ENCODE measurements around the gene OLFM1.

GRCh38 chr9:135045928-135046738 is 41.3 kb upstream of the OLFM1 start:
- no peak for TF ChIP-seq POLR2AphosphoS5 (IDR thresholded peaks at IDR 0.05; ENCODE audit: low read depth)
- TF ChIP-seq, protein P1, sequence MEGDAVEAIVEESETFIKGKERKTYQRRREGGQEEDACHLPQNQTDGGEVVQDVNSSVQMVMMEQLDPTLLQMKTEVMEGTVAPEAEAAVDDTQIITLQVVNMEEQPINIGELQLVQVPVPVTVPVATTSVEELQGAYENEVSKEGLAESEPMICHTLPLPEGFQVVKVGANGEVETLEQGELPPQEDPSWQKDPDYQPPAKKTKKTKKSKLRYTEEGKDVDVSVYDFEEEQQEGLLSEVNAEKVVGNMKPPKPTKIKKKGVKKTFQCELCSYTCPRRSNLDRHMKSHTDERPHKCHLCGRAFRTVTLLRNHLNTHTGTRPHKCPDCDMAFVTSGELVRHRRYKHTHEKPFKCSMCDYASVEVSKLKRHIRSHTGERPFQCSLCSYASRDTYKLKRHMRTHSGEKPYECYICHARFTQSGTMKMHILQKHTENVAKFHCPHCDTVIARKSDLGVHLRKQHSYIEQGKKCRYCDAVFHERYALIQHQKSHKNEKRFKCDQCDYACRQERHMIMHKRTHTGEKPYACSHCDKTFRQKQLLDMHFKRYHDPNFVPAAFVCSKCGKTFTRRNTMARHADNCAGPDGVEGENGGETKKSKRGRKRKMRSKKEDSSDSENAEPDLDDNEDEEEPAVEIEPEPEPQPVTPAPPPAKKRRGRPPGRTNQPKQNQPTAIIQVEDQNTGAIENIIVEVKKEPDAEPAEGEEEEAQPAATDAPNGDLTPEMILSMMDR (IDR thresholded peaks at IDR 0.05; ENCODE audit: insufficient read depth, low read length) = no peak
- TF ChIP-seq, protein P2, sequence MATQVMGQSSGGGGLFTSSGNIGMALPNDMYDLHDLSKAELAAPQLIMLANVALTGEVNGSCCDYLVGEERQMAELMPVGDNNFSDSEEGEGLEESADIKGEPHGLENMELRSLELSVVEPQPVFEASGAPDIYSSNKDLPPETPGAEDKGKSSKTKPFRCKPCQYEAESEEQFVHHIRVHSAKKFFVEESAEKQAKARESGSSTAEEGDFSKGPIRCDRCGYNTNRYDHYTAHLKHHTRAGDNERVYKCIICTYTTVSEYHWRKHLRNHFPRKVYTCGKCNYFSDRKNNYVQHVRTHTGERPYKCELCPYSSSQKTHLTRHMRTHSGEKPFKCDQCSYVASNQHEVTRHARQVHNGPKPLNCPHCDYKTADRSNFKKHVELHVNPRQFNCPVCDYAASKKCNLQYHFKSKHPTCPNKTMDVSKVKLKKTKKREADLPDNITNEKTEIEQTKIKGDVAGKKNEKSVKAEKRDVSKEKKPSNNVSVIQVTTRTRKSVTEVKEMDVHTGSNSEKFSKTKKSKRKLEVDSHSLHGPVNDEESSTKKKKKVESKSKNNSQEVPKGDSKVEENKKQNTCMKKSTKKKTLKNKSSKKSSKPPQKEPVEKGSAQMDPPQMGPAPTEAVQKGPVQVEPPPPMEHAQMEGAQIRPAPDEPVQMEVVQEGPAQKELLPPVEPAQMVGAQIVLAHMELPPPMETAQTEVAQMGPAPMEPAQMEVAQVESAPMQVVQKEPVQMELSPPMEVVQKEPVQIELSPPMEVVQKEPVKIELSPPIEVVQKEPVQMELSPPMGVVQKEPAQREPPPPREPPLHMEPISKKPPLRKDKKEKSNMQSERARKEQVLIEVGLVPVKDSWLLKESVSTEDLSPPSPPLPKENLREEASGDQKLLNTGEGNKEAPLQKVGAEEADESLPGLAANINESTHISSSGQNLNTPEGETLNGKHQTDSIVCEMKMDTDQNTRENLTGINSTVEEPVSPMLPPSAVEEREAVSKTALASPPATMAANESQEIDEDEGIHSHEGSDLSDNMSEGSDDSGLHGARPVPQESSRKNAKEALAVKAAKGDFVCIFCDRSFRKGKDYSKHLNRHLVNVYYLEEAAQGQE (IDR thresholded peaks at IDR 0.05; ENCODE audit: insufficient replicate concordance, low read depth) = no peak

Measured in HL-60 (cell line).